Neural crest cell (in vitro differentiated cells): ENCODE data around the gene HES6. TPM values are rescaled to one million over a fixed set of nuclear protein-coding genes. Genes with fewer than 3 reads are reported as not detected.

ENCODE experiments used
- DNase-seq: peaks from one replicate; pipeline ENCODE4 v3.0.0; 2021; ENCODE audit warnings: low read depth, mixed read lengths, low spot score
- H3K27ac Mint-ChIP-seq: one replicate; pipeline ENCODE4 v1.8.0; 2021; ENCODE audit warnings: mild to moderate bottlenecking, mixed read lengths; ENCODE audit not compliant: unreplicated experiment
- H3K27me3 Mint-ChIP-seq: 2 replicates; pipeline ENCODE4 v1.8.0; 2021; ENCODE audit warnings: low read depth, mild to moderate bottlenecking, mixed read lengths
- H3K36me3 Mint-ChIP-seq: 2 replicates; pipeline ENCODE4 v1.8.0; 2021; ENCODE audit warnings: low read depth, mild to moderate bottlenecking, mixed read lengths
- H3K4me1 Mint-ChIP-seq: 2 replicates; pipeline ENCODE4 v1.8.0; 2021; ENCODE audit warnings: mixed read lengths
- H3K4me3 Mint-ChIP-seq: one replicate; pipeline ENCODE4 v1.8.0; 2021; ENCODE audit warnings: mild to moderate bottlenecking, mixed read lengths
- H3K9me3 Mint-ChIP-seq: 2 replicates; pipeline ENCODE4 v1.8.0; 2021; ENCODE audit warnings: mixed read lengths
- total RNA-seq: library from RNA; stranded (reverse); gene quantifications from 2 replicates; pipeline ENCODE4 v1.2.1, GENCODE V29; 2021
- TF ChIP-seq, protein P1 (sequence below): fragments of 200-600 bp; sonication (generic); conservative IDR thresholded peaks from 2 replicates; pipeline ENCODE4 v1.5.0; 2021; ENCODE audit warnings: antibody characterized with exemption, mild to moderate bottlenecking

Gene HES6
- total RNA-seq, 1 donor from 2014 or later = 152 TPM

DNA sequence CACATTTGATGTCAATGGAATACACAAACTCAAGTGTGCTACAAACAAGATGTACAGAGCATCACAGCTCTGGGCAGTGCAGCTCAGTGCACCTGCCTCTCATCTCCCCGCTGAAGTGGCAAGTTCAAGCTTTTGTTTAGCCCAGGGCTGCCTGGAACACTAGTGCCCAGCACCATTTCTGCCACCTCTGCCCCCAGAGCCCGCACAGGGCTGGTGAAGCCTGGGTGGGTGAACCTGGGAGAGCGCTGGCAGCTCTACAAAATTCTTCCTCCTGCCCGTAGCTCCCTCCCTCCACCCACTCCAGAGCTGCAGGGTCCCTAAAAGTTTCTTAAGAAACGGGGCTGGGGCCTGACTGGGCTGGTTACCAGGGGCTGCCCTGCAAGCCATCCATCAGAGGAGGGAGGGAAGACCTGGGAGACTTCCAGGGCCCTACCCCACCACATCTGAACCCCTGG is 1.5 kb downstream of the HES6 start:
- H3K4me3 Mint-ChIP-seq = peak overlapping the region; percentile 81
- peaks cover 9% of the 10 kb centered on the region for H3K9me3 Mint-ChIP-seq
- H3K27ac Mint-ChIP-seq = no peak overlapping the region
- H3K27me3 Mint-ChIP-seq = no peaks in the 10 kb centered on the region
- TF ChIP-seq, protein P1, sequence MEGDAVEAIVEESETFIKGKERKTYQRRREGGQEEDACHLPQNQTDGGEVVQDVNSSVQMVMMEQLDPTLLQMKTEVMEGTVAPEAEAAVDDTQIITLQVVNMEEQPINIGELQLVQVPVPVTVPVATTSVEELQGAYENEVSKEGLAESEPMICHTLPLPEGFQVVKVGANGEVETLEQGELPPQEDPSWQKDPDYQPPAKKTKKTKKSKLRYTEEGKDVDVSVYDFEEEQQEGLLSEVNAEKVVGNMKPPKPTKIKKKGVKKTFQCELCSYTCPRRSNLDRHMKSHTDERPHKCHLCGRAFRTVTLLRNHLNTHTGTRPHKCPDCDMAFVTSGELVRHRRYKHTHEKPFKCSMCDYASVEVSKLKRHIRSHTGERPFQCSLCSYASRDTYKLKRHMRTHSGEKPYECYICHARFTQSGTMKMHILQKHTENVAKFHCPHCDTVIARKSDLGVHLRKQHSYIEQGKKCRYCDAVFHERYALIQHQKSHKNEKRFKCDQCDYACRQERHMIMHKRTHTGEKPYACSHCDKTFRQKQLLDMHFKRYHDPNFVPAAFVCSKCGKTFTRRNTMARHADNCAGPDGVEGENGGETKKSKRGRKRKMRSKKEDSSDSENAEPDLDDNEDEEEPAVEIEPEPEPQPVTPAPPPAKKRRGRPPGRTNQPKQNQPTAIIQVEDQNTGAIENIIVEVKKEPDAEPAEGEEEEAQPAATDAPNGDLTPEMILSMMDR = no peak
- DNase-seq = no peak
- H3K36me3 Mint-ChIP-seq = peaks cover 6% of the 10 kb centered on the region
- H3K4me1 Mint-ChIP-seq = peaks cover 39% of the 10 kb centered on the region

DNA sequence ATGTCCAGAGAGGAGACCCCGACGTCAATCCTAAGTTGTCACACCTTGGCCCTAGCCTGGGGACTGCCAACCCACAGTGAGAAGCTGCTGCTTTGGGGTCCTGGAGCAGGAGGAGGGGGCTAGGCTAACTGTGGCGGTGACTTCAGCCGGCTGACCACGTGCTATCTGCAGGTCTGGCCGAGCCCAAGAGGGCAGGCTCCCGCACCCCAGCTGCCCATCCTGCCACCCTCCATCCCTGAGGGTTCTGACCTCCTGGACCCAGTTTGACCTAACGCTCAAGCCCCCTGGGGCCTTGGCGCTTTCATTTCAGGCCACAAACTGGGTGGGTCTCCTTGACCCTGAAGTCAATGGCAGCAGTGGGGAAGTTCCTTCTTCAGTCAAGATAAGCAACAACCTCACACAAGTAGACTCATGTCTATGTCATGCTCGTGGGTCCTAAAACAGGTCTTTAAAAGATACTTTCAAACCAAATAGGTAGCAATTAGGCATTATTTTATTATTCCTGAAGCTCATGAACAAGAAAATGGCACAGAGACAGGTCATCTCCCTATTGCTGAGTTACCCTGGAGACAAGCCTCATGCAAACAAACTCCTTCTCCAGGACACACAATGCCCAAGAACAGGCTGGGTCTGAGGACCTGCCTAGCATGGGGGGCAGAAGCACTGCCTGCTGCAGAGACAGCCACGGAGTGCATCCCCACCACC is 2.3 kb downstream of the HES6 start:
- Mint-ChIP-seq H3K27ac (peak overlapping the region; percentile 19), H3K27me3 (no peaks in the 10 kb centered on the region)

GRCh38 chr2:238236571-238236970 is 3.3 kb downstream of the HES6 start:
- peaks cover 2% of the 10 kb centered on the region for H3K27me3 Mint-ChIP-seq
- no peak for DNase-seq
- H3K27ac Mint-ChIP-seq = no peak overlapping the region
- TF ChIP-seq, protein P1 = no peak
- H3K9me3 Mint-ChIP-seq = peaks cover 9% of the 10 kb centered on the region
- peaks cover 24% of the 10 kb centered on the region for H3K4me1 Mint-ChIP-seq
- H3K36me3 Mint-ChIP-seq = peaks cover 6% of the 10 kb centered on the region
- H3K4me3 Mint-ChIP-seq = peak overlapping the region; percentile 76

More for the DNA sequence above, 2.3 kb downstream of the HES6 start:
- DNase-seq = no peak
- TF ChIP-seq, protein P1 = no peak
- peak overlapping the region; percentile 81 for H3K4me3 Mint-ChIP-seq
- peaks cover 32% of the 10 kb centered on the region for H3K4me1 Mint-ChIP-seq
- peaks cover 9% of the 10 kb centered on the region for H3K9me3 Mint-ChIP-seq
- peaks cover 6% of the 10 kb centered on the region for H3K36me3 Mint-ChIP-seq

DNA sequence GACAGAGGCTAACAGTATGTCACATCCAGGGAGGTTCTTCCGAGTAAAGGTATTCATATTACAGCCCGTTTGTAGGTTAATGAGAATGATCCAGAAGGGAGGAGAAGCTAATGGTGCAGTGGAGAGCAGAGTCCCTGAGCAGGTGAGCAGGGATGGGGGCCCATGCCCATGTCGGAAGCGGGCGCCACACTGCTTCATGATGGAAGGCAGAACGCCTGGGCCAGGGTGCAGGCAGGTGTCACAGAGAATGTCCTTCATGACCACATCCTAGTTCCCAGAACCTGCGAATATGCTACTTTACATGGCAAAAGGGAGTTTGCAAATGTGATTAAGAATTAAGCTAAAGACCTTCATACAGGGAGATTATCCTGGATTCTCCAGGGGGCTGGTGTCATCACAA is 4.0 kb downstream of the HES6 start:
- Mint-ChIP-seq H3K27ac (no peak overlapping the region), H3K36me3 (peaks cover 6% of the 10 kb centered on the region), H3K27me3 (peaks cover 2% of the 10 kb centered on the region), H3K4me3 (peak overlapping the region; percentile 40), H3K9me3 (peaks cover 9% of the 10 kb centered on the region), H3K4me1 (peaks cover 30% of the 10 kb centered on the region)
- TF ChIP-seq, protein P1 = no peak
- DNase-seq = no peak

- H3K9me3 Mint-ChIP-seq = peaks cover 9% of the 10 kb centered on the region
- TF ChIP-seq, protein P1 = no peak
- H3K27ac Mint-ChIP-seq = no peak overlapping the region
- H3K4me3 Mint-ChIP-seq = peak overlapping the region; percentile 40
- H3K36me3 Mint-ChIP-seq = peaks cover 6% of the 10 kb centered on the region
- DNase-seq = no peak
- H3K27me3 Mint-ChIP-seq = peaks cover 6% of the 10 kb centered on the region
- H3K4me1 Mint-ChIP-seq = peaks cover 35% of the 10 kb centered on the region
Measured at GRCh38 chr2:238235331-238235732, 4.5 kb downstream of the HES6 start.
